Kidney (tissue), 14 donors: Measurements from ENCODE around the gene ZIC5. TPM values are rescaled to one million over a fixed set of nuclear protein-coding genes. Genes with fewer than 3 reads are reported as not detected.
A peak's percentile ranks its signal among the peaks of the same experiment; 100 is the strongest.

Experiments
- DNase-seq, 5 donors: peaks; one replicate each; pipeline ENCODE4 v3.0.0-alpha.2; 2013 to 2020
- FAIRE-seq: peaks from 2 replicates; lab custom pipeline; 2012; peaks lifted over from hg19 to GRCh38; lab: Jason Lieb, UNC
- H3K27ac ChIP-seq, 2 donors: one replicate each; pipeline ENCODE4 v1.7.0; 2013; ENCODE audit warnings: low read depth in 2 of 2, low read length in 2 of 2, inconsistent platforms in 1 of 2
- H3K27me3 ChIP-seq: one replicate; pipeline ENCODE4 v1.7.1; 2013; ENCODE audit warnings: low read length, inconsistent platforms; ENCODE audit not compliant: control insufficient read depth, insufficient read depth
- H3K36me3 ChIP-seq, 3 donors: one replicate each; pipeline versions ENCODE4 v1.7.0 to v1.7.1; 2013; ENCODE audit warnings: low read length in 3 of 3, control low read depth in 1 of 3, inconsistent platforms in 1 of 3; ENCODE audit not compliant: insufficient read depth in 3 of 3, control insufficient read depth in 2 of 3
- H3K4me1 ChIP-seq, 3 donors: one replicate each; pipeline versions ENCODE4 v1.7.0 to v1.7.1; 2013; ENCODE audit warnings: low read length in 3 of 3, inconsistent platforms in 1 of 3, low read depth in 1 of 3; ENCODE audit not compliant: control insufficient read depth in 2 of 3, insufficient read depth in 2 of 3
- H3K4me3 ChIP-seq, 3 donors: one replicate each; pipeline versions ENCODE4 v1.7.0 to v1.8.1; 2013; ENCODE audit warnings: low read length in 3 of 3, control low read depth in 1 of 3, inconsistent platforms in 1 of 3
- H3K9ac ChIP-seq, 3 donors: one replicate each; pipeline versions ENCODE4 v1.7.0 to v1.7.1; 2013; ENCODE audit warnings: low read length in 3 of 3, control low read depth in 1 of 3, inconsistent platforms in 1 of 3
- H3K9me3 ChIP-seq, 3 donors: one replicate each; pipeline versions ENCODE4 v1.7.0 to v1.7.1; 2013; ENCODE audit warnings: low read length in 3 of 3, control low read depth in 1 of 3, inconsistent platforms in 1 of 3; ENCODE audit not compliant: control insufficient read depth in 2 of 3, insufficient read depth in 1 of 3
- intact Hi-C: fragments of 100-400 bp; cut with DNase I; formaldehyde crosslinking; loops from one replicate; pipeline ENCODE4 v1.11.1; 2022
- polyA plus RNA-seq: library from polyadenylated mRNA; stranded (reverse); fragments of 350-450 nt; fragmentation: Illumina TruSeq; extraction: RNeasy Lipid Tissue Mini Kit (QIAGEN cat#74804); gene quantifications from one replicate; pipeline ENCODE4 v1.2.3, GENCODE V29; 2014; ENCODE audit warnings: low read depth, low replicate concordance; ENCODE audit not compliant: insufficient read depth
- total RNA-seq: library from RNA; stranded (reverse); fragmentation: NEBNext Ultra II Directional; extraction: Animal tissue kit (Norgen Biotek cat#: 25700); gene quantifications from one replicate; pipeline ENCODE4 v1.2.1, GENCODE V29; 2021
- TF ChIP-seq, protein P1 (sequence below): IDR thresholded peaks from 3 replicates; pipeline ENCODE4 v1.5.1; 2012; ENCODE audit warnings: mild to moderate bottlenecking, moderate library complexity, borderline replicate concordance; ENCODE audit not compliant: insufficient read depth; ENCODE audit errors: extremely low read depth
- donor health status: control.
- donor health status: control.
- donor health status: control.
- donor health status: control.
- donor health status: control.
- donor health status: DM: yes; HTN: yes; CAD: no.
- donor health status: Normal renal cell carcinoma (clear cell type).

The ZIC5 gene
- total and polyA plus RNA-seq, 2 donors from 2014 or later = not detected

DNA sequence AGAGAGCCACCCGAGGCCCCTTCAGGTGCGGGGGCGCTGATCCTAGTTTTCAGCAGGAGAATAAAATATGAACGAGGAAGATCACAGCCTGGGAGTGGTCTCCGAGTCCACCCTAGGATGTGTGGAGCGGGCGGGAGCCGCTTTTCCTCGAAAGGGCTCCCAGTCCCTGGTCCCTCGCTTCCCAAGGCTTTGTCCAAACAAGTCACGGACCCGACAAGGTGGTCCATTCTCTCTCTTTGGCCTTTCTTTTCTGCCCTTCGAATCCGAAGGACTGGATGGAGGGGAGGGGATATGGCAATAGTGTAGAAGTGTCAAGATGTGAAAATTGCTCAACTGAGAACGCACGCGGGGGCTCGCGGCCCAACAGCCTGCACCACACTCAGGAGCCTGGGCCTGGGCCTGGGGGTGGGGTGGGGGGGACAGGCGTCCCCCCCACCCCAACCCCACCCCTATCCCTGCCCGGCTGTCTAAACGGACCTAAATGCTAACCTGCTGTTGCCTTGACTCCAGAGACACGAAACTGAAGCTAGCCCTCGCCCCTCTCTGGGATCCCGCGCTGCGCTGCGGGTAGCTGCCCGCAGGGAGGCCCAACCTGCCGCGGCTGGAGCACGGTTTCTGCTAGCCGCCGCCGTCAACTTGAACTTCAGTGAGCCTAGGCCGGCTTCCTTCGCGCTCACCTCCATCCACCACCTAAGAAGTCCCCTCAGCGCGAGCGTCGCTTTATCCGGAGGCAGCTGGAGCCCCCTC, 17.1 kb upstream of the ZIC5 start:
- peak in 2 of 5 donors; percentile 19 to 40 for DNase-seq
- H3K4me1 ChIP-seq = no peaks in the 10 kb centered on the region
- intact Hi-C loops = no loop called here
- no peak overlapping the region for H3K9ac ChIP-seq
- FAIRE-seq = no peak
- TF ChIP-seq, protein P1, sequence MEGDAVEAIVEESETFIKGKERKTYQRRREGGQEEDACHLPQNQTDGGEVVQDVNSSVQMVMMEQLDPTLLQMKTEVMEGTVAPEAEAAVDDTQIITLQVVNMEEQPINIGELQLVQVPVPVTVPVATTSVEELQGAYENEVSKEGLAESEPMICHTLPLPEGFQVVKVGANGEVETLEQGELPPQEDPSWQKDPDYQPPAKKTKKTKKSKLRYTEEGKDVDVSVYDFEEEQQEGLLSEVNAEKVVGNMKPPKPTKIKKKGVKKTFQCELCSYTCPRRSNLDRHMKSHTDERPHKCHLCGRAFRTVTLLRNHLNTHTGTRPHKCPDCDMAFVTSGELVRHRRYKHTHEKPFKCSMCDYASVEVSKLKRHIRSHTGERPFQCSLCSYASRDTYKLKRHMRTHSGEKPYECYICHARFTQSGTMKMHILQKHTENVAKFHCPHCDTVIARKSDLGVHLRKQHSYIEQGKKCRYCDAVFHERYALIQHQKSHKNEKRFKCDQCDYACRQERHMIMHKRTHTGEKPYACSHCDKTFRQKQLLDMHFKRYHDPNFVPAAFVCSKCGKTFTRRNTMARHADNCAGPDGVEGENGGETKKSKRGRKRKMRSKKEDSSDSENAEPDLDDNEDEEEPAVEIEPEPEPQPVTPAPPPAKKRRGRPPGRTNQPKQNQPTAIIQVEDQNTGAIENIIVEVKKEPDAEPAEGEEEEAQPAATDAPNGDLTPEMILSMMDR = no peak
- peaks cover 0 to under 1% (median 0%) of the 10 kb centered on the region in 3 donors for H3K9me3 ChIP-seq
- H3K27ac ChIP-seq = no peak overlapping the region
- H3K36me3 ChIP-seq = no peaks in the 10 kb centered on the region
- H3K27me3 ChIP-seq = peaks cover 80% of the 10 kb centered on the region
- H3K4me3 ChIP-seq = no peak overlapping the region

DNA sequence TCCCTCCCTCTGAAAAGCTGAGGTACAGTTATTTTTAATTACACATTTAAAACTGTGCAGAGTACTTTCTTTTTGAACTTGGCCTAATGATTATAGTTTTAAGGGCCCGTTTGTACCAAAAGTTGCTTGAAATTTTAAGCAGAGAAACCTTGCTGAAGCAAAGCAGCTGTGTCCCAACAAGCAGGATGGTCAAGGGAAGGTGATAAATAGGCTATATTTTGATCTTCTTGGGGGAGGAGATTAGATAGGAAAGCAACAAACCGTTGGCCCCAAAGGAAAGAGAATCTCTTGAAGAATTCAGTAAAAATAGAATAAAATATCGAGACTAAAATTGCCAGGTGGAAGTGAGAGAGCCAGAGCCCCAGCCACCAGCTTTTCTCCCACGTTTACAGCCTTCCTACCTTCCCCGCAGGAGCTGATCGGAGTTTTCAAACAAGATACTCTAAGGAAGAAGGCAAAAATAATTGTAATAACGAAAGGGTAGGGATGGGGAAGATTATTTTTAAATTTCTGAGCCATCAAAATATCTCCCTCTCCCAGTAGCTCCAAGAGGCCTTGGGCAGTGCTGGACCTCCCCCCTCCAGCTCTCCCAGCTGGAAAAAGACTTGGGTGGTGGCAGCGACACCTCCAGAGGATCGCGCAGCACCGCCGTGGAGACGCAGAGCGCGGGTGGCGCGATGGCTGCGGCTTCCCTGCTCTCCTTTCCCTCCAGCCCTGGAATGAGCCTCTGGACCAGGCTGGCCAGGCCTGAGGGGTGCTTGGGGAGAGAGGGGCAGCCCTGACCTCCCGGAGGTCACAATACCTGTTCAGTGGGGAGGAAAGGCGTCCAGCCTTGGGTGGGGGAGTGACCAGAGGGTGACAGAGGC, 15.8 kb upstream of the ZIC5 start:
- no peak overlapping the region for H3K9ac ChIP-seq
- no peaks in the 10 kb centered on the region for H3K4me1 ChIP-seq
- no peak overlapping the region for H3K4me3 ChIP-seq
- DNase-seq = peak in 3 of 5 donors; percentile 16 to 55 (median 52)
- H3K9me3 ChIP-seq = peaks cover 0 to 2% (median 0%) of the 10 kb centered on the region in 3 donors
- no peak overlapping the region for H3K27ac ChIP-seq
- FAIRE-seq = no peak
- no peaks in the 10 kb centered on the region for H3K36me3 ChIP-seq
- H3K27me3 ChIP-seq = peaks cover 79% of the 10 kb centered on the region
- intact Hi-C loops = no loop called here
- TF ChIP-seq, protein P1 = no peak

DNA sequence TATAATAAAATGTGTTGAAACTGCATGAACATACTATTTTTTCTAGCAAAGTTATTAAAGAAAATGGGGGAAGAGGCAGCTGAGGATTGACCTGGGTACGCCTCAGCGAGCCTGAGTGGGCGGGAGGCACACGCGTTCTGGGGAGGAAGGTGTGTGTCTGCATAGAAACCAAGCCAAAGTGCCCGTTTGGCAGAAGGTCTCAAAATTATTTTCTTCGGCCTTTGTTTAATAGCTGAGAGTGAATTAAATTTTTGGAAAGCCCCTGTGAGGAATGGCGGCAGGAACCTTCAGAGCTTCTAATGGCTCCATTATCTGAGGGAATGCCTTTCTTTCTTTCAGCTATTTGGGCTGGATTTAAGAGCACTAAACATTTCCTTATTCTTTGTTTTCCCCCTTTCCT, 15.2 kb upstream of the ZIC5 start:
- no peaks in the 10 kb centered on the region for H3K36me3 ChIP-seq
- no peak overlapping the region for H3K27ac ChIP-seq
- no peak for FAIRE-seq
- H3K4me1 ChIP-seq = peaks cover 0 to 2% (median 0%) of the 10 kb centered on the region in 3 donors
- H3K9me3 ChIP-seq = peaks cover 0 to 2% (median 0%) of the 10 kb centered on the region in 3 donors
- TF ChIP-seq, protein P1 = no peak
- no peak overlapping the region for H3K4me3 ChIP-seq
- intact Hi-C loops = no loop called here
- peak in 2 of 5 donors; percentile 15 to 51 for DNase-seq
- peaks cover 73% of the 10 kb centered on the region for H3K27me3 ChIP-seq
- no peak overlapping the region for H3K9ac ChIP-seq
